Esophagus muscularis mucosa (tissue), 4 donors: ENCODE results near the gene ZNF397. TPM values are rescaled to one million over a fixed set of nuclear protein-coding genes. Genes with fewer than 3 reads are reported as not detected.

Experiments
- DNase-seq: peaks from one replicate; pipeline ENCODE4 v3.0.0-alpha.2; 2017; ENCODE audit errors: extremely low spot score
- H3K27ac ChIP-seq, 4 donors: fragments of 200-600 bp; sonication (generic); replicated peaks in 1 of 4; 1 replicate in 3 of 4; 2 replicates in 1 of 4; pipeline ENCODE4 v1.5.1; 2016 to 2019; ENCODE audit warnings: mild to moderate bottlenecking in 1 of 4
- H3K27me3 ChIP-seq, 4 donors: fragments of 200-600 bp; sonication (generic); one replicate each; pipeline versions ENCODE4 v1.5.1 to v1.6.0; 2016 to 2019
- H3K36me3 ChIP-seq, 4 donors: fragments of 200-600 bp; sonication (generic); one replicate each; pipeline ENCODE4 v1.5.1; 2016 to 2019
- H3K4me1 ChIP-seq, 4 donors: fragments of 200-600 bp; sonication (generic); one replicate each; pipeline ENCODE4 v1.5.1; 2016 to 2019
- H3K4me3 ChIP-seq, 4 donors: fragments of 200-600 bp; sonication (generic); 1 replicate in 2 of 4; 2 replicates in 2 of 4; pipeline ENCODE4 v1.5.1; 2016 to 2019; ENCODE audit warnings: mild to moderate bottlenecking in 4 of 4, moderate library complexity in 1 of 4
- H3K9me3 ChIP-seq, 4 donors: fragments of 200-600 bp; sonication (generic); 1 replicate in 3 of 4; 2 replicates in 1 of 4; pipeline ENCODE4 v1.5.1; 2016 to 2019
- EP300 ChIP-seq: sonication (generic); formaldehyde crosslinking; IDR thresholded peaks from one replicate; pipeline ENCODE4 v1.6.1; 2017; ENCODE audit warnings: antibody characterized with exemption
- POLR2A ChIP-seq: fragments of 450-650 bp; IDR thresholded peaks from one replicate; pipeline ENCODE4 v1.6.1; 2017; ENCODE audit warnings: antibody characterized with exemption, moderate library complexity, mild to moderate bottlenecking, low read depth
- POLR2AphosphoS5 ChIP-seq, 2 donors: sonication (generic); formaldehyde crosslinking; IDR thresholded peaks; one replicate each; pipeline ENCODE4 v1.6.1; 2017; ENCODE audit warnings: antibody characterized with exemption in 2 of 2
- WGBS: methylation state at CpG from one replicate; pipeline ENCODE4 v1.1.5; 2018; 5-methylcytosine and 5-hydroxymethylcytosine counted together
- intact Hi-C: fragments of 100-400 bp; cut with DNase I; formaldehyde crosslinking; loops from one replicate; pipeline ENCODE4 v1.15.1; 2023
- total RNA-seq, 4 donors: library from RNA; depleted of rRNA; stranded (reverse); fragments of >200 nt; gene quantifications; one replicate each; pipeline versions ENCODE4 v1.1.0 to v1.2.1, GENCODE V29; 2016
- TF ChIP-seq, protein P1 (sequence below), 3 experiments: fragments of 200-600 bp in 2 of 3; fragments of 450-650 bp in 1 of 3; sonication (generic) in 2 of 3; IDR thresholded peaks; one replicate each; pipeline ENCODE4 v1.5.1; 2017 to 2019; ENCODE audit warnings: antibody characterized with exemption in 3 of 3, mild to moderate bottlenecking in 2 of 3, moderate library complexity in 1 of 3

Gene ZNF397
- total RNA-seq, 4 donors from 2014 or later, result 22.2 to 27.8 (median 24.9) TPM

DNA sequence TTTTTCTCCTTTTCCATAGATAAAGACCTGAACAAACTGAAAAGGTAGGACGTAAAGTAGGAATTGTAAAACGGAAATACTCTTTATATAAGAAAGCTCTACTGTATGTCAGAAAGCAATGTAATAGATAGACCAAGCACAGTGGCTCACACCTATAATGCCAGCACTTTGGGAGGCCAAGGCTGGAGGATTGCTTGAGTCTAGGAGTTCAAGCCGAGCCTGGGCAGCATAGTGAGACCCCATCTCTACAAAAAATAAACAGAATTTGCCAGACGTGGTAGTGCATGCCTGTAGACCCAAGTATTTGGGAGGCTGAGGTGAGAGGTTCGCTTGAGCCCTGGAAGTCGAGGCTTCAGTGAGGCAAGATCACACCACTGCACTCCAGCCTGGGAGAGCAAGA, 7.6 kb downstream of the ZNF397 start:
- Histone ChIP-seq H3K36me3 (peaks cover 56 to 89% (median 76%) of the 10 kb centered on the region in 4 donors), H3K4me1 (no peaks in the 10 kb centered on the region), H3K4me3 (no peak overlapping the region), H3K9me3 (no peaks in the 10 kb centered on the region), H3K27ac (no peak overlapping the region), H3K27me3 (no peaks in the 10 kb centered on the region)
- TF ChIP-seq POLR2A (no peak), POLR2AphosphoS5 (IDR thresholded peaks at IDR 0.05) (no peak), EP300 (no peak)
- TF ChIP-seq, protein P1, sequence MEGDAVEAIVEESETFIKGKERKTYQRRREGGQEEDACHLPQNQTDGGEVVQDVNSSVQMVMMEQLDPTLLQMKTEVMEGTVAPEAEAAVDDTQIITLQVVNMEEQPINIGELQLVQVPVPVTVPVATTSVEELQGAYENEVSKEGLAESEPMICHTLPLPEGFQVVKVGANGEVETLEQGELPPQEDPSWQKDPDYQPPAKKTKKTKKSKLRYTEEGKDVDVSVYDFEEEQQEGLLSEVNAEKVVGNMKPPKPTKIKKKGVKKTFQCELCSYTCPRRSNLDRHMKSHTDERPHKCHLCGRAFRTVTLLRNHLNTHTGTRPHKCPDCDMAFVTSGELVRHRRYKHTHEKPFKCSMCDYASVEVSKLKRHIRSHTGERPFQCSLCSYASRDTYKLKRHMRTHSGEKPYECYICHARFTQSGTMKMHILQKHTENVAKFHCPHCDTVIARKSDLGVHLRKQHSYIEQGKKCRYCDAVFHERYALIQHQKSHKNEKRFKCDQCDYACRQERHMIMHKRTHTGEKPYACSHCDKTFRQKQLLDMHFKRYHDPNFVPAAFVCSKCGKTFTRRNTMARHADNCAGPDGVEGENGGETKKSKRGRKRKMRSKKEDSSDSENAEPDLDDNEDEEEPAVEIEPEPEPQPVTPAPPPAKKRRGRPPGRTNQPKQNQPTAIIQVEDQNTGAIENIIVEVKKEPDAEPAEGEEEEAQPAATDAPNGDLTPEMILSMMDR (IDR thresholded peaks at IDR 0.05), result no peak
- DNase-seq, result no peak
- WGBS, result 90% methylated on average over 6 of the region's 6 CpGs
- intact Hi-C loops, result loop anchor here (5.0 to 10.0 kb wide), 2 partner anchors 49 to 244 kb away; no protein-coding TSS in a partner anchor

DNA sequence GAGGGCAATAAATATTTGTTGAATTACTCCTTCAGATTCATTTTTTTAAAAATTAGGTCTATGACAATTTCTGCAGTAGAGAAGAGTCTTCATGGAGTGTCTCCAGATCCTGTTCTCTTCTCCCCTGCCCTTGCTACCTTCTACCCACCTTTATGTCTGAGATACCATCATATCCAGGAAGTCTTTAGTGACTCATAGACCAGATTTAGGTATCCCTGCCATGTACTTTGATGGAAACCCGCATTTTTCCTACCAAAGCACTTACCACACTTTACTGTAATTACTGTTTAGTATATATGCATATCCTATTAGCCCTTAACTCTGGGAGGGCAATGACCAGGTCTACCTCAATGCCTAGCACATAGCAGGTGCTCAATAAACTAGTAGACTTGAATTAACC, 11.6 kb downstream of the ZNF397 start:
- WGBS, result 96% methylated on average over 1 of the region's 1 CpG
- intact Hi-C loops, result no loop called here
- no peak overlapping the region for H3K27ac ChIP-seq

DNA sequence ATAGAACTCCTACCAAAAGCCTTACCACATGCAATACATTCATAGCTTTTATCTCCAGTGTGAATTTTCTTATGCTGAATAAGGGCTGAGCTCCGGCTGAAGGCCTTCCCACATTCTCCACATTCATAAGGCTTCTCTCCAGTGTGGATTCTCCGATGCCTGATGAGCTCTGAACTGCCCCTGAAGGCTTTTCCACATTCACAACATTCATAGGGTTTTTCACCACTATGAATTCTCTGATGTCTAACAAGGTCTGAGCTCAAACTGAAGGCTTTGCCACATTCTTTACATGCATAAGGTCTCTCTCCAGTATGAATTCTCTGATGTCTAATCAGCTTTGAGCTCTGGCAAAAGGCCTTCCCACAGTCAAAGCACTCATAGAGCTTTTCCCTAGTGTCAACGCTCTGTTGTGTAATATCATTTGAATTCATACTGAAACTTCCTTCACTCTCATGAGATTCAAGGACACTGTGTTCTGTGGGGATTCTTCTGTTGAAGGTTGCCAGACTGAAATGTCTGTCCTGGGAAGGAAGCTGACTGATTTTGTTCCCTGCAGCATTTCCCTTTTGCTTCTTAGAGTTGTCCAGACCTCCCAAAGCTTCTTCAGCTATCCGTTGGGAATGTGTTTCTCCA, 12.9 kb downstream of the ZNF397 start:
- Histone ChIP-seq H3K4me1 (no peaks in the 10 kb centered on the region), H3K4me3 (no peak overlapping the region), H3K36me3 (peaks cover 15 to 76% (median 46%) of the 10 kb centered on the region in 4 donors), H3K27ac (no peak overlapping the region), H3K27me3 (no peaks in the 10 kb centered on the region), H3K9me3 (no peaks in the 10 kb centered on the region)
- intact Hi-C loops, result no loop called here
- no peak for DNase-seq
- no peak for TF ChIP-seq POLR2AphosphoS5 (IDR thresholded peaks at IDR 0.05)
- no peak for TF ChIP-seq EP300
- TF ChIP-seq, protein P1 (IDR thresholded peaks at IDR 0.05), result no peak
- no peak for TF ChIP-seq POLR2A
- WGBS, result 89% methylated on average over 4 of the region's 4 CpGs

More for the DNA sequence above, 11.6 kb downstream of the ZNF397 start:
- no peaks in the 10 kb centered on the region for H3K4me1 ChIP-seq
- H3K9me3 ChIP-seq, result no peaks in the 10 kb centered on the region
- H3K27me3 ChIP-seq, result no peaks in the 10 kb centered on the region
- peaks cover 26 to 80% (median 53%) of the 10 kb centered on the region in 4 donors for H3K36me3 ChIP-seq
- TF ChIP-seq POLR2AphosphoS5 (IDR thresholded peaks at IDR 0.05) (no peak), POLR2A (no peak), EP300 (no peak)
- TF ChIP-seq, protein P1 (IDR thresholded peaks at IDR 0.05), result no peak
- H3K4me3 ChIP-seq, result no peak overlapping the region
- no peak for DNase-seq

DNA sequence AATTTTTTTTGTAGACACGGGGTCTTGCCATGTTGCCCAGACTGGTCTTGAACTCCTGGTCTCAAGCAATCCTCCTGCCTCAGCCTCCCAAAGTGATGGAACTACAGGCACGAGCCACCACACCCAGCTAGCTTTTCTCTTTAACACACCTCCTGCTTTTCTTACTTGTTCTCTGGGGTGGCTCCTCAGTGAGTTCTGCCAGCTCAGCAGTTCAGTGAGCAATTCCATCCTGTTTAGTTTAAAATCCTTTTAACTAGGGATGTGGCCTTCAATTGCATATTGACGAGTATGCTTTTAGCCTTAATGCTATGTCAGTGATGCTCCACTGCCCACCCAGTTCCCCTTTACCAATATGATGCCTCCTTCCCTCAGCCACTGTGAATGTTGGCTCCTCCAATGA, 16.1 kb downstream of the ZNF397 start:
- Histone ChIP-seq H3K27ac (no peak overlapping the region), H3K27me3 (no peaks in the 10 kb centered on the region), H3K9me3 (no peaks in the 10 kb centered on the region), H3K4me1 (no peaks in the 10 kb centered on the region), H3K4me3 (no peak overlapping the region), H3K36me3 (peaks cover 20 to 74% (median 44%) of the 10 kb centered on the region in 4 donors)
- intact Hi-C loops, result no loop called here
- no peak for DNase-seq
- 97% methylated on average over 3 of the region's 3 CpGs for WGBS
- TF ChIP-seq, protein P1 (IDR thresholded peaks at IDR 0.05), result no peak
- TF ChIP-seq POLR2A, result no peak
- no peak for TF ChIP-seq POLR2AphosphoS5 (IDR thresholded peaks at IDR 0.05)
- TF ChIP-seq EP300, result no peak

DNA sequence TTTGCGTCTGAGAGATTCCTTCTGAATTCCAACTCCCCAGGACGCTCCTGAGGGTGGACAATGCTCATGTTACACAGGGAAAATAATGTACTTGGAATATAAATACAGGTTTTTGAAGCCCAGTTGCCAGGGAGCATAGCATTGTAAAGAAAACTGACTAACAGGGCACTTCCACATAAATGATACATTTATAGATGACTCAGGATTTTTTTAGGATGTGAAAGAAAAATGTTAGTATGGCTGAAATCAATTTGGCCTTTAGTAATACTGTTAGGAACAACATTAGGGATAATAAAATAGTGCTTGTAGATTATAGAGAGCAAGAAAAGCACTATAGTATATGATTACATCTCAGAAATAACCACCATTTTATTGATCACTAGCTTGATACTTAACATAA, 23.6 kb downstream of the ZNF397 start:
- intact Hi-C loops, result no loop called here
- TF ChIP-seq, protein P1 (IDR thresholded peaks at IDR 0.05), result no peak
- TF ChIP-seq EP300 (no peak), POLR2AphosphoS5 (IDR thresholded peaks at IDR 0.05) (no peak), POLR2A (no peak)
- Histone ChIP-seq H3K4me1 (peaks cover 6 to 12% (median 10%) of the 10 kb centered on the region in 4 donors), H3K27ac (no peak overlapping the region), H3K4me3 (no peak overlapping the region), H3K27me3 (no peaks in the 10 kb centered on the region), H3K9me3 (no peaks in the 10 kb centered on the region), H3K36me3 (peaks cover 17 to 36% (median 31%) of the 10 kb centered on the region in 4 donors)
- WGBS, result 96% methylated on average over 2 of the region's 2 CpGs
- no peak for DNase-seq
